ENCODE data around the gene MCRIP1. TPM values are rescaled to one million over a fixed set of nuclear protein-coding genes. Genes with fewer than 3 reads are reported as not detected.

Gene MCRIP1
- total and polyA plus RNA-seq, 2 of the 13 experiments (the other 11 are each of a cell fraction or from before 2014, with no cell fraction given): 79.7 to 84.9 TPM

DNA sequence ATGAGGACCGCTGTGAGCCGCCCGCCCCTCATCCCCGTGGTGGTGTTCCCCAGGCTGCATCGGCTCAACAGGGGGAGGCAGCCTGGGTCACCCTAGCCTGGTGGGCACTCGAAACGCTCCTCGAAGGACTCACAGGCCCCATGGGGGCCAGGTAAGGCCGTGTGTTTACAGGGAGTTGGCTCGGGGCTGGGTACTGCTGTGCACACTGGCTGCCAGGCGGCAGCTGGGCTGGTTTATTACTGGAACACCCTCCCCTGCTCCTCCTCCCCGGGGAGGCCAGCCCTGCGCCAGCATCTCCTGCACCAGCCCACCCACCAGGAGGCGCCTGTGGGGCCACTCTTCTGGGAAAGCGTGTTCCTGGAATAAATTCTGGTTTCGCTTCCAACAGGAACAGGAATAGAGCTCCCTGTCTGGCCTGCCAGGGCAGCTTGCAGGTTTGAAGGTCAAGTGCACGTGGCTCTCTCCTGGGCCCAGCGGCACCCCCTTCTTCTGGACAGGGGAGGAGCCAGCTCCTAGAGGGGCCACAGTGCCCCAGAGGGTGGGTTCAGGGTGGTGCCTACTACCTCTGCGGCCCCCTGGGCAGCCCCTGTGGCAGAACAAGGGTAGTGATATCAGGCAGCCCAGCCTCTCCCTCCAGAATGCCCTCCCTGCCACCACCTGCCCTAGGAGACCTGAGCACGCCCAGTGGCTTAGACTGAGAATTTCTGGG, 11.3 kb downstream of the MCRIP1 start (continued):
- no peak for TF ChIP-seq ZSCAN12 (CRISPR knock-in tag; IDR thresholded peaks at IDR 0.05)
- no peak for TF ChIP-seq ZKSCAN8 (CRISPR knock-in tag; IDR thresholded peaks at IDR 0.05; ENCODE audit: borderline replicate concordance)
- no peak for TF ChIP-seq POLR2A (IDR thresholded peaks at IDR 0.05; ENCODE audit: insufficient read depth in 1 of 2, low read depth in 2 of 2, low read length in 2 of 2)
- TF ChIP-seq ZMAT3 (CRISPR knock-in tag; conservative IDR thresholded peaks at IDR 0.05): no peak
- TF ChIP-seq SALL1 (CRISPR knock-in tag; IDR thresholded peaks at IDR 0.05): peak; percentile 52; the same call in 1 of the 2 replicates
- TF ChIP-seq ZNF432 (CRISPR knock-in tag; IDR thresholded peaks at IDR 0.05; ENCODE audit: borderline replicate concordance): no peak
- no peak for TF ChIP-seq HOXA7 (CRISPR knock-in tag; IDR thresholded peaks at IDR 0.05)
- no peak for TF ChIP-seq RFX1 (IDR thresholded peaks at IDR 0.05)
- 0 out of 2 replicates have a peak, but pooled peaks have one; percentile 27 for TF ChIP-seq SP5 (CRISPR knock-in tag; IDR thresholded peaks at IDR 0.05; ENCODE audit: borderline replicate concordance, low read depth)
- TF ChIP-seq, protein P1, sequence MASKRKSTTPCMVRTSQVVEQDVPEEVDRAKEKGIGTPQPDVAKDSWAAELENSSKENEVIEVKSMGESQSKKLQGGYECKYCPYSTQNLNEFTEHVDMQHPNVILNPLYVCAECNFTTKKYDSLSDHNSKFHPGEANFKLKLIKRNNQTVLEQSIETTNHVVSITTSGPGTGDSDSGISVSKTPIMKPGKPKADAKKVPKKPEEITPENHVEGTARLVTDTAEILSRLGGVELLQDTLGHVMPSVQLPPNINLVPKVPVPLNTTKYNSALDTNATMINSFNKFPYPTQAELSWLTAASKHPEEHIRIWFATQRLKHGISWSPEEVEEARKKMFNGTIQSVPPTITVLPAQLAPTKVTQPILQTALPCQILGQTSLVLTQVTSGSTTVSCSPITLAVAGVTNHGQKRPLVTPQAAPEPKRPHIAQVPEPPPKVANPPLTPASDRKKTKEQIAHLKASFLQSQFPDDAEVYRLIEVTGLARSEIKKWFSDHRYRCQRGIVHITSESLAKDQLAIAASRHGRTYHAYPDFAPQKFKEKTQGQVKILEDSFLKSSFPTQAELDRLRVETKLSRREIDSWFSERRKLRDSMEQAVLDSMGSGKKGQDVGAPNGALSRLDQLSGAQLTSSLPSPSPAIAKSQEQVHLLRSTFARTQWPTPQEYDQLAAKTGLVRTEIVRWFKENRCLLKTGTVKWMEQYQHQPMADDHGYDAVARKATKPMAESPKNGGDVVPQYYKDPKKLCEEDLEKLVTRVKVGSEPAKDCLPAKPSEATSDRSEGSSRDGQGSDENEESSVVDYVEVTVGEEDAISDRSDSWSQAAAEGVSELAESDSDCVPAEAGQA (IDR thresholded peaks at IDR 0.05; ENCODE audit: low read depth): no peak
- TF ChIP-seq, protein P1 (CRISPR knock-in tag; IDR thresholded peaks at IDR 0.05; ENCODE audit: borderline replicate concordance): no peak
- no peak; the same call in 1 of the 2 replicates for TF ChIP-seq DNMT3B (CRISPR knock-in tag; conservative IDR thresholded peaks at IDR 0.05)
- TF ChIP-seq MTF2 (CRISPR knock-in tag; IDR thresholded peaks at IDR 0.05; ENCODE audit: borderline replicate concordance): no peak
- TF ChIP-seq, protein P2, sequence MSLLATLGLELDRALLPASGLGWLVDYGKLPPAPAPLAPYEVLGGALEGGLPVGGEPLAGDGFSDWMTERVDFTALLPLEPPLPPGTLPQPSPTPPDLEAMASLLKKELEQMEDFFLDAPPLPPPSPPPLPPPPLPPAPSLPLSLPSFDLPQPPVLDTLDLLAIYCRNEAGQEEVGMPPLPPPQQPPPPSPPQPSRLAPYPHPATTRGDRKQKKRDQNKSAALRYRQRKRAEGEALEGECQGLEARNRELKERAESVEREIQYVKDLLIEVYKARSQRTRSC (CRISPR knock-in tag; IDR thresholded peaks at IDR 0.05; ENCODE audit: low read depth): no peak
- TF ChIP-seq SNRNP70 (IDR thresholded peaks at IDR 0.05; ENCODE audit: low read depth, low read length): no peak
